ENCODE data around the gene TMUB1.
"Not testable (repeated sequence)": the region's sequence is repeated elsewhere in the genome, so short reads cannot be mapped to it uniquely, and the experiment has no call there.

Gene TMUB1

DNA sequence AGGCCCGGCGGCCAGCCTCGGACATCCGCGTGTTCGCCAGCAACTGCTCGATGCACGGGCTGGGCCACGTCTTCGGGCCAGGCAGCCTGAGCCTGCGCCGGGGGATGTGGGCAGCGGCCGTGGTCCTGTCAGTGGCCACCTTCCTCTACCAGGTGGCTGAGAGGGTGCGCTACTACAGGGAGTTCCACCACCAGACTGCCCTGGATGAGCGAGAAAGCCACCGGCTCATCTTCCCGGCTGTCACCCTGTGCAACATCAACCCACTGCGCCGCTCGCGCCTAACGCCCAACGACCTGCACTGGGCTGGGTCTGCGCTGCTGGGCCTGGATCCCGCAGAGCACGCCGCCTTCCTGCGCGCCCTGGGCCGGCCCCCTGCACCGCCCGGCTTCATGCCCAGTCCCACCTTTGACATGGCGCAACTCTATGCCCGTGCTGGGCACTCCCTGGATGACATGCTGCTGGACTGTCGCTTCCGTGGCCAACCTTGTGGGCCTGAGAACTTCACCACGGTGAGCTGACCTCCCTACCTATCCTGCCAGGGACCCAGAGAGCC, 34.3 kb downstream of the TMUB1 start:
- no peak for DNase-seq

DNA sequence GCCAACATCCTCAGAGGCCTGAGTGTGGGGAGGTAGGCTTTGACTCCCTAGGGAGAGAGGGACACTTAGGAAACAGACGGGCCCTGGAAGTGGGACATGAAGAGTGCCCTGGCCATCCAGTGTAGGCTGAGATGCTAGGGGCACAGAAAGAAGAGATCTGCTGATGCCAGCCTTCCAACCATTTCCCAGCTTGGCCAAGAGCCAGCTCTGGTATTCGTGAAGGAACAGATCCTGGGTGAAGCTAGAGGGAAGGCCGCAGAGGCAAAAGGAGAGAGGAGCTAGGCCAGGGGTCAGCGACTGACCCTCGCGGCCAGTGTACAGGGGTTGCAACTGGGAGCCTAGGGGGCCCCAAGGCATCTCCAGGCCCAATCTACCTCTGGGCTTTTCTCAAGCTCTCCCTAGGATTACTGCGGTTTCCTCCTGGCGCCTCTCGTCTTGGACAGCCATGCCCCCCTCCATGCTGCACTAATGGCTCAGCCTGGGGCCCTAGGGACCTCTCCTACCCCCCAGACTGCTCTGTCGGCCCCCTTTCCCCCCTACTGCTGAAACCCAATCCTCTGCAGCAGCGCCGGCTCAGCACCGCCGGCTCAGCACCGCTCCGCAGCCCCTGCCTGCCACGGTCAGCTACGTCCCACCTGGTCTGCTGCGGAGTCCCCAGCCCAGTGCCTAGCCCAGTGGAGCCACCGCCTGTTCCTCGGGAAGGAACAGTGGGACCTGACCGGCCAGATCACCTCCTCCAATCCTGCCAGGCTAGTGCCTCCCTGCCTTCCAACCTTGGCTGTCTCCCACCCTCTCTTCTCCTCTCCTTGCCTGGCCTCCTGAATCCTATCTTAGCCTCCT, 35.1 kb downstream of the TMUB1 start, which contains the start of gene ASIC3:
Gene ASIC3 (plus strand): TSS at position 556 of the 840 bp plus-strand sequence. CDS start 355 bp downstream, outside the sequence.
- DNase-seq: peak; percentile 11

DNA sequence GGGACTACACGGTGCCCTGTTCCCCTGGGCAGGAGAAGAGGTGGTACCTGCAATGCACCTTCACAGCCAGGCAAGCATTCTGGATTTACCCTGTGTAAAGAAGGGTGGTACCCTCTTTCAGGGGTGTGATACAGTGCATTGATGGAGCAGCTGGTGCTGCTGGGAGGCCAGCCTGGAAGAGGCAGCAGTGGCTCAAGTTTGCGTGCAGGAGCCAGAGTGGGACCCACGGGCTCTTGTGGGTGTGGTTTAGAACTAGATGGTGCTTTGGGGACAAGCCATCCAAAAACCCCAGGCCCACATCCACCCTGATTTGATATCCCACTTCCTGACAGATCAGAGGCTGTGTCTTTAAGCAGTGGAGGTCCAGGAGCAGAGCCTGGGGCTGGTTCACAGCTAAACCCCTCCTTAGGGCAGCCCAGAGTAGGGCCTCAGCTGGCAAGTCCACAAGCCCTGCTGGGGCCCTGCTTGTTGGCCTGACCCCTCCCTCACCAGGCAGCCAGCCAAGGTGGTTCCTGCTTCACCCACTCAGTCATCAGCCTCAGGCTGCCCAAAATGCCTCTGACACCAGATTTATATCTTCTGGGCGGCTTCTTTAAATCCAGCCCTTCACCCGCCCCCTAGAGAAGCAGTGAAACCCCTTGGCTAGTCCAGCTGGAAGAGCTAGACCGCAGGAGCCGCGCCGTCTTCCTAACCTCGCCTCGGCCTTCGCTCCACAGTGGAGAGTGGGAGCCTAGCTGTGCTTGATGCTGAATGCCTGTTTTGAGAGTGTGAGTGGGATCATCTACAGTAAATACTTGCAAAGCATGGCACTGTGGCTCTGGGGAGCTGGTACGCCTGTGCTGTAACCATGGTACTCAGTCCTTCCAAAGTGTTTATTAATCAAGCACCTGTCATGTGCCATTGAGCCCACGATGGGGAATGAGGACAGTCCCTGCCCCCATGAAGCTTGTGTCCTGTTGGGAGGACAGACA, 36.4 kb downstream of the TMUB1 start:
- peak; percentile 9 for DNase-seq

DNA sequence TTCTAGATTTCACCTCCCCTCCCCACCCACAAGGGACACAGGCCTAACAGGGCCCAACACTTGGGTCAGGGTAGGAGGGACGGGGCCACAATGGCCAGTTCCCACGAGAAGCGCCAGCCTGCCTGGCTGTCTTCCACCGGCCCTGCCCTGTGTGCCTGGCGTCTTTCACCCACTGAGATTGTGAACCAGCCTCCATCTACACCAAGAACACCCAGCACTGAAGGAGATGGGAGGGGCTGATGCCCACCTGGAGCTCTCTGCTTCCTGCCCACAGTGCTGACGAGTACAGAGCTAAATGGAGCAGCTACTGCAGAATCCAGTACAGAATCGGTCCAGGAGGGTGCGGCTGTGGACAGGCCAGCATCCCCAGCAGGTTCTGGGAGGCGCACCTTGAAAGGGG, 37.3 kb downstream of the TMUB1 start:
- DNase-seq: no peak

DNA sequence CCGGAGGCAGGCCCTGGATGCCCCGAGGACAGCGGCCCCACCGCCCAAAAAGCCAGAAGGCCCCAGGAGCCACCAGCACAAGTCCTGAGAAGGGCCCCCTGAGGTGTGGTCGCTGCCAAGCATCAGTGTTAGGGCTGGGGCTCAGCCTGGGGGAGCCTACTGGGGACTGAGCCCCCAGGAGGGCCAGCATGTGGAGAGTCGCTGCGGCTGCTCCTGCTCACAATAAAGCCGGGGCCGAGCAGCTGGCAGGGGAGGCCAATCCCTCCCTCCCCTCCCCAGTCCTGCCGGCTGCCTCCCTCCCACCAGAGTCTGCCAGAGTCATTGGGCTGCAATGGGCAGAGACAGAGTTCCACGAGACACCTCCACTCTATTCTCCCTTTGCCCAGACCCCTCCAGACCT, 38.0 kb downstream of the TMUB1 start:
- no peak for DNase-seq

DNA sequence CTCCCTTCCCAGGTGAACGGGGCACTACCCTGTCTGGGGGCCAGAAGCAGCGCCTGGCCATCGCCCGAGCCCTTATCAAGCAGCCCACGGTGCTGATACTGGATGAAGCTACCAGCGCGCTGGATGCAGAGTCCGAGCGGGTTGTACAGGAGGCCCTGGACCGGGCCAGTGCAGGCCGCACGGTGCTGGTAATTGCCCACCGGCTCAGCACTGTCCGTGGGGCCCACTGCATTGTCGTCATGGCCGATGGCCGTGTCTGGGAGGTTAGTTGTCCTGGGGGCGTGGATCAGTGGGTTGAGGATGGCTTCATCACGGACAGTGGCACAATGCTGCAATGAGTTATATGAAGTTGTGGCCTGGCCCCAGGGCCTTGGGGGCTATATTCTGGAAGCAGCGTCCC, 39.3 kb downstream of the TMUB1 start:
- no peak for DNase-seq

DNA sequence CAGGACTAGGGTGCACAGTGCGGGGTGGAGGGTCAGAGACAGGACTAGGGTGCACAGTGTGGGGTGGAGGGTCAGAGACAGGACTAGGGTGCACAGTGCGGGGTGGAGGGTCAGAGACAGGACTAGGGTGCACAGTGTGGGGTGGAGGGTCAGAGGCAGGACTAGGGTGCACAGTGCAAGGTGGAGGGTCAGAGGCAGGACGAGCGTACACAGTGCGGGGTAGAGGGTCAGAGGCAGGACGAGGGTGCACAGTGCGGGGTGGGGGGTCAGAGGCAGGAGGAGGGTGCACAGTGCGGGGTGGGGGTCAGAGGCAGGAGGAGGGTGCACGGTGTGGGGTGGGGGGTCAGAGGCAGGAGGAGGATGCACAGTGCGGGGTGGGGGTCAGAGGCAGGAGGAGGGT, 39.8 kb downstream of the TMUB1 start:
- DNase-seq: not testable (repeated sequence)

DNA sequence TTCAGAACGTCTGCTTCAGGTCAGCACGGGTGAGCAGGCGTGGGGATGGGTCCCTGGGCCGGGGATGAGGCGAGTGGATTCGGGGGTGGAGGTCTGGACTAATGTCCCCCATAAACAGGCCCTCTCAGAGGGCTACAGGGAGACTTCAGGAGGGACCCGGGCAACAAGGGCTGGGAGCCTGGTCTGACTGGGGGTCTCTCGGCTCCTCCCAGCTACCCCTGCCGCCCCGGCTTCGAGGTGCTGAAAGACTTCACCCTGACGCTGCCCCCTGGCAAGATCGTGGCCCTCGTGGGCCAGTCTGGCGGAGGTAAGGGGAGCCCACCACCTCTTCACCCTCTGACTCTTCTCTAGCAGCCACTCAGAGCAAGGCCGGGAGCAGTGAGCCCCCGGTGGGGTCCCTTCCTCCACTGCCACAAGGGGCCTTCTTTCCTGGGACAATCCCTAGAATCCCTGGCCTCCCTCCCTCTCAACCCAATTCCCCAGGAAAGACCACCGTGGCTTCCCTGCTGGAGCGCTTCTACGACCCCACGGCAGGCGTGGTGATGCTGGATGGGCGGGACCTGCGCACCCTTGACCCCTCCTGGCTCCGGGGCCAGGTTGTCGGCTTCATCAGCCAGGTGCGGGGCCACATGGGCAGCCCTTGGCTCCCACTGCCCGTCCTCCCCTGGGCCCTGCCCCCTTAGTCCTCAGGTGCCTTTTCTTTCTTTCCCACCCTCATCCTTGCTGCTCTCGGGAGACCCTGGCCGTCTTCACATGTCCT, 42.5 kb downstream of the TMUB1 start:
- DNase-seq: no peak

DNA sequence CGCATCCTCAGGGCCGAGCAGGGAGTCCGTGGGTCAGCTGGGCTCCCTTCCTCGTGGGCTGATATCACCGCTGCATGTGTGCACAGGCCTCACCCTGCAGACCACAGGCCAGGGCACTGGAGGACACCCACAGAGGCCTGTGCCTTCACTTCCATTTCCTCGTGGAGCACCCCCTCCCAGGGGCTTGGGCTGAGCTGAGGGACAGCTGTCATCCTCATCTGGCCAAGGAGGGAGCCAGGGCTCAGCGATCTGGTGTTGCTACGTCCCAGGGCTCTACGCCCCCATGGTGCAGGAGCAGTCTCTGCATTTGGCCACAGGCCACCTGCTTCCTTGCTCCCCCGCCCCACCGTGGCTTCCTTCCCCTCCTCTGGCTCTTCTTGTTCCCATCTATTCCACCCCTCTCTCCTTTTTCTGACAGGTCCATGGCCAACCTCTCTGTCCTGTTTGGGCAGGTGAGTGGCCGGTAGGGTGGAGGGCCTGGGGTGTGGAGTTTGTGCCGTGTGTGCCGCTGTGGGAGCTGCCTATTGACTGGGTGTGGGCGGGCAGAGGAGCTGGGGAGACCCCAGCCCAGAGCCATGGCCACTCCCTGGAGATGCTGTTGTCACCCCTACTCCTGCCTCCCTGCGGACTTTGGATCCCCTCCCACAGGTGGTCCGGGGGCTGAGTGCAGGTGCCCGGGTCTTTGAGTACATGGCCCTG, 43.3 kb downstream of the TMUB1 start:
- DNase-seq: no peak

DNA sequence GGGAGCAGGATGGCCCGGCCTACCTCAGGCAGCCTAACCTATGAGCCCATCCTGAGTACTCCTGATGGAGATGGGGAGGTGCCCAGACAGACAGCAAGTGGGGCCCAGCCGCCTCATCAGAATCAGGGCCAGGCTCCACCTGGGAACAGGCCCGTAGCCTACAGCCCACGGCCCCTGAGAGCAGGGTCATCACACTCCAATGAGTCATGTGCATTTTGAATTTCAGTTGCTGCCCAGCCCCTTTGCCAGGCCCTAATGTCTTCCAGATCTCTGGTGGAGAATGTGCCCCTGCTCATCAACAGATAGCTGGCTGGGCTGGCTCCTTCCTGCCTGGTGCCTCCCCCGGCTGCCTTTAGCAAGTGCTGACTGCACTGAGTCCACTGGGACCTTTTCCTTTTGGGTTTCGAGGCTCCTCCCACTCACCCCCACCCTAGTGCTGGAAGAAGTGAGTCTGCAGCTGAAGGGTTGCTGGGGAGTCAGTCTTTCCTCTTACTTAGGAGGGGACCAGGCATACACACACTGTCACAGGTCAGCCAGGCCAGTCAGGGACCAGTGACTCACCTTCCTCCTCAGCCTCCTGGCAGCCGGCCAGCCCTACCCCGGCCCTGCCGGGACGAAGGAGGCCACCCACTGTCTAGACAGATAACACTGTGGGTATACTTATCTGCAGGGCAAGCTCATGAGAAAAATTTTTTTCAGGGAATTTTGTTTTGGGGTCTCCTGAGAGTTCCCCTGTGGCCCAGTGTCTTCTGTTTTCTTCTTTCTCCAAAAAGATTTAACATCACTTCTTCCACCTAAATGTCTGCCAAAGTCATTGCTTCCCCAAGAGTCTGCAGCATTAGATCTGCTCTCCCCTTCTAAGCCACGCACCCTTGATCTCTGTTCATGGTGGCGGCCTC, 44.1 kb downstream of the TMUB1 start:
- no peak for DNase-seq

DNA sequence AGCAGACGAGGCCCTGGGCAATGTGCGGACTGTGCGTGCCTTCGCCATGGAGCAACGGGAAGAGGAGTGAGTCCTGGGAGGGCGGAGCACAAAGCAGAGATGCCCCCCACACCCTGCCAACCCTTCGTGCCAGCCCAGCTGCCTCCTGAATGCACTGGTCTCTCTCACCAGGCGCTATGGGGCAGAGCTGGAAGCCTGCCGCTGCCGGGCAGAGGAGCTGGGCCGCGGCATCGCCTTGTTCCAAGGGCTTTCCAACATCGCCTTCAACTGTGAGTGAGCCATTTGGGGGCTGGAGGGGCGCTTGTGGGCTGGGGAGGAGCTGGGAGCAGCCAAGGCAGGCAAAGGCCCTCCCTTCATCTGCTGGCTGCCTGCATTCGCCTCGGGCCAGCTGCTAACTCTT, 47.4 kb downstream of the TMUB1 start:
- DNase-seq: no peak

DNA sequence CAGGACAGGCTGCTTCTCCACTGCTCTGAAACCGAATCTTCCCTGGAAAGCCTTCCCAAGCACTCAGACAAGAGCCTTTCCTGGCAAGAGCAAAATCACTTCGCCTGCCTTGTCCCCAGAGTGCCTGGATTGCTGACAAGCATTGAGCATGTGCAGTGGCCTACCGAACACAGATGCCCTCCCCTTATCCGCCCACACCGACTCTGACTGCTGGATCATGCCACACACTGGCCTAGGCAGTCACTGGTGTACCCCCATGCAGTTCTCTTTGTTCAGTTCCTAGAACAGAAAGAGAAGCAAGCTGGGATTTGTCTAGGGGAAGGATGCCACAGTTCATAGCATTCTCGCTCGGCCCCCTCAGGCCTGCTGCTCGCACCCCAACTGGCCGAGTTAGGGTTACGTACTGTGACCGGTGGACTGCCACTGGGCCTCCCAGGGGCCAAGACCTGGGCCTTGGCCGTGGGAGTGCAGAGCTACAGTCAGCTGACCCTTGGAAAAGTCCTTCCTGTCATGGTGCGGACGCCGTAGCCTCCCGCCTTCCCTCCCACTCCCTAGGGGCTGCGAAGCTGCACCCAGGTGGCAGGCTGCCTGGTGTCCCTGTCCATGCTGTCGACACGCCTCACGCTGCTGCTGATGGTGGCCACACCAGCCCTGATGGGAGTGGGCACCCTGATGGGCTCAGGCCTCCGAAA, 48.1 kb downstream of the TMUB1 start:
- no peak for DNase-seq

DNA sequence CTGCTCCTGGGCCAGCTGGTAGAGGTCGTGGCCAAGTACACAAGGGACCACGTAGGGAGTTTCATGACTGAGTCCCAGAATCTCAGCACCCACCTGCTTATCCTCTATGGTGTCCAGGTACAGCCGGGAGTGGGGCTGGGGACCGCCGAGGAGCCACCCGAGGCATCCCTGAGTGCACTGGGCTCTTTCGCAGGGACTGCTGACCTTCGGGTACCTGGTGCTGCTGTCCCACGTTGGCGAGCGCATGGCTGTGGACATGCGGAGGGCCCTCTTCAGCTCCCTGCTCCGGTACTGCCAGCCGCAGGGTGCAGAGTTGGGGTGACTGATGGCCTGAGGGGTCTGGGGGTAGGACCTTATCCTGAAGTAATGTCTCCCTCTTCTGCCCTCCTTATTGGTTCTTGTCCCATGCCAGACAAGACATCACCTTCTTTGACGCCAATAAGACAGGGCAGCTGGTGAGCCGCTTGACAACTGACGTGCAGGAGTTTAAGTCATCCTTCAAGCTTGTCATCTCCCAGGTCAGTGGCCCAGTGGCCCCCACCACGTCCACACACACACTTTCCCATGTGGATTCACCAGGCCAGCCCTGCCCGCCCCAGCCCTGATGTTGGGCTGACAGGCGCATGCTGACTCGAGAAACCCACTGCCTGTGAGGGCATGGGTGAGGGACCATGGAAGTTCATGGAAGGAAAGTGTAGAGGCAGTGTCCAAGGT, 48.8 kb downstream of the TMUB1 start:
- no peak for DNase-seq

DNA sequence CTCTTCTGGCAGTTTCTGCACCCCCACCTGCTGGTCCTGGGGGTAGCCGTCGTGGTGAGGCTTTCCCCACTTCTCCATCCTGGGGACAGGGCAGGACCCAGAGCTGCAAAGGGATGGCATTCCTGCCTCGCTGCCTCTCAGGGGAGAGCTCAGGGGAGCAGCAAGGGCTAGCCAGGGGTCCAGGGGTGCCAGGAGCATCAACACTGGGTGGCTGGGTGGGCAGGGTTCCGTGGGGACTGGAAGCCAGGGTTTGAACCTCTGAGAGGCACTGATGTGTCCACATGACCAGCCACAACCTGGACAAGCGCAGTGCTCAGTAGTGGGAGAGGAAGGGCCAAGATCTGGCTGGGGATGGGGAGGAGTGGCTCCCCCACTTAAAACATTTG, 49.4 kb downstream of the TMUB1 start:
- DNase-seq: no peak

DNA sequence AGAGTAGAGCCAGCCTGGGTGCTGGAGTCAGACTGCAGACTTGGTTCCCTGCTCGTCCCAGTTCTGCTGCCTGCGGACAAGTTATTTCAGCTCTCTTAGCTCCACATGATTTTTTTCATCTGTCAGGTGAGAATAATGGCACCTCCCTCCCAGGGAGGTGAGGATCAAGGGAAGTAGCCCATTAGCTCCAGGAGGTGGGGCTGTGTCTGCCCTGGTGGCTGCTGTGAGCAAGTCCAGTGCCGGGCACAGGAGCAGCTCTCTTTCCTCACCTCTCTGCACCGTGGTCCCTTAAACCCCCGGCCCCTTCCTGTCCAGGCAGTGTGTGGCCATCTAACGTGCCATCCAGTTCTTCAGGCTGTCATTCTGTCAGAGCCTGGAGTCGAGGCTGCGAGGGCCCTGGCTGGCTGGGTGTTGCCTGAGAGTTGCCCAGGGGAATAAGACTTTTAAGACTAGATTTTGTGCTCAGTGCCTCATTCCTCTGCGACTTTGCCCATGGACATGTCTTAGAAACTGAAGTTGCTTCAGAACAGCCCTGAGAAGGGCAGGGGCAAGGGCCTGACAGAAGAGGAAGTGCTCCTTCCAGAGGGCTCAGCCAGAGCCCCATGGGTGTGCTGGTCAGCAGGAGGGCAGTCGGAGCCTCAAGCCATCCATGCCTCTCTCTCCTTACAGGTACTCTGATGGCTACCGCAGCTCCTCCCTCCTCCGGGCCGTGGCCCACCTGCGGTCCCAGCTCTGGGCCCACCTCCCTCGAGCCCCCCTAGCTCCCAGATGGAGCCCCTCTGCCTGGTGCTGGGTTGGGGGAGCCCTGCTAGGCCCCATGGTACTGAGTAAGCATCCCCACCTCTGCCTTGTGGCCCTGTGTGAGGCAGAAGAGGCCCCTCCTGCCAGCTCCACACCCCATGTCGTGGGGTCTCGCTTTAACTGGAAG, 50.1 kb downstream of the TMUB1 start:
- DNase-seq: no peak

Data from NCI-H1092 treated with DMSO at 0.1 percent for 48 hours (cell line).